Liver (tissue), 3 donors: ENCODE data around the gene MBD6.

ENCODE experiments used
- TAF1 ChIP-seq: conservative IDR thresholded peaks from 2 replicates; pipeline ENCODE4 v1.6.1; 2016; ENCODE audit warnings: antibody characterized with exemption, mild to moderate bottlenecking
- TF ChIP-seq, protein P1 (sequence below): fragments of 150-350 bp; IDR thresholded peaks from 2 replicates; pipeline ENCODE4 v1.5.1; 2017; ENCODE audit warnings: improper control_type of control experiment, low read depth, low read length; ENCODE audit not compliant: missing input control
- donor health status: healthy.
- donor health status: healthy.

DNA sequence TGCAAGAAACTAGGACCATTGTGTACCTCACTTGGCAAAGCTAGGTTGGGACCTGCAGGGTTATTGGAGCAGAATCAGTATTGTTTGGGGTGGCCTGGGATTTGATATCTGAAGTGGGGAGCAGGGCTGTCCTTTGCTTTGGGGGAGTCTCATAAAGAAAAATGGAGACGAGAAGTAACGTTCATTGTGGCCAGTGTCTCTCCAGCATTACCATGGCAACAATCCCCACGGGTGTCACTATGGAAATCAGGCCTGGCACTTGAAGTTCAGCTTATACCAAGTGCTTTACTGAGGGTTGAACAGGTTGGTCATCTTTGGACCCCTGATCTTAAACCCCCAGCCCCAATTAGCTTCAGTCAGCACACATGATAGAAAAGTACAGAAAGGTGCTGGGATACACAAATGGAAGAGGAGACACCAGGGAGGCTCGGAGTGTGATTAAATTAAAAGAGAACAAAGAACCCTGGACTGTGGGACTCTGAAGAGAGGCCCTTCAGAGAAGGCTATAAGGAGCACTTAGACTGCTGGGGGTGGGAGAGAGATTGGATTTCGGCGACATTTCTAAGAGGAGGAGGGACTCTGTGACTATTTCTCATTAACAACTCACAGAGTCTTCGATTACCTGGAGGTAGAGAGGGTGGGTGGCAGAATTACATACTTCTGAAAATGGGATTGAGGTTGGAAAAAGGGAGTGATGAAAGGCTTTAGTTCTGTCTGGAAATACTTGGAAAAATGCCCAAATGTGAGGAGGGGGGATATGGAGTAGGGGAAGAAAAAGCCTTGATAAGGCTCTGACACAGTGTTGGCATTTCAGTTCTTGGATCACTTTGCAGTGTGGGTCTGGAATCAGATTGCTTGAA is 30.9 kb downstream of the MBD6 start:
- TF ChIP-seq, protein P1, sequence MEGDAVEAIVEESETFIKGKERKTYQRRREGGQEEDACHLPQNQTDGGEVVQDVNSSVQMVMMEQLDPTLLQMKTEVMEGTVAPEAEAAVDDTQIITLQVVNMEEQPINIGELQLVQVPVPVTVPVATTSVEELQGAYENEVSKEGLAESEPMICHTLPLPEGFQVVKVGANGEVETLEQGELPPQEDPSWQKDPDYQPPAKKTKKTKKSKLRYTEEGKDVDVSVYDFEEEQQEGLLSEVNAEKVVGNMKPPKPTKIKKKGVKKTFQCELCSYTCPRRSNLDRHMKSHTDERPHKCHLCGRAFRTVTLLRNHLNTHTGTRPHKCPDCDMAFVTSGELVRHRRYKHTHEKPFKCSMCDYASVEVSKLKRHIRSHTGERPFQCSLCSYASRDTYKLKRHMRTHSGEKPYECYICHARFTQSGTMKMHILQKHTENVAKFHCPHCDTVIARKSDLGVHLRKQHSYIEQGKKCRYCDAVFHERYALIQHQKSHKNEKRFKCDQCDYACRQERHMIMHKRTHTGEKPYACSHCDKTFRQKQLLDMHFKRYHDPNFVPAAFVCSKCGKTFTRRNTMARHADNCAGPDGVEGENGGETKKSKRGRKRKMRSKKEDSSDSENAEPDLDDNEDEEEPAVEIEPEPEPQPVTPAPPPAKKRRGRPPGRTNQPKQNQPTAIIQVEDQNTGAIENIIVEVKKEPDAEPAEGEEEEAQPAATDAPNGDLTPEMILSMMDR: no peak
- TF ChIP-seq TAF1: no peak
